Left ventricle myocardium inferior (tissue), 1 donor: ENCODE data around the gene FPR2. TPM values are rescaled to one million over a fixed set of nuclear protein-coding genes. Genes with fewer than 3 reads are reported as not detected.

Experiments
- DNase-seq: peaks from one replicate; pipeline ENCODE4 v3.0.0-alpha.2; 2020
- H3K27ac ChIP-seq: fragments of 200-600 bp; replicated peaks from 2 replicates; pipeline ENCODE4 v1.8.0; 2021
- H3K27me3 ChIP-seq: fragments of 200-600 bp; 2 replicates; pipeline ENCODE4 v1.8.0; 2021; ENCODE audit warnings: low read depth
- H3K36me3 ChIP-seq: fragments of 200-600 bp; 2 replicates; pipeline ENCODE4 v1.8.0; 2021
- H3K4me1 ChIP-seq: fragments of 200-600 bp; 2 replicates; pipeline ENCODE4 v1.8.0; 2021
- H3K4me3 ChIP-seq: fragments of 200-600 bp; 2 replicates; pipeline ENCODE4 v1.8.0; 2021; ENCODE audit warnings: mild to moderate bottlenecking, moderate library complexity
- H3K9me3 ChIP-seq: fragments of 200-600 bp; replicated peaks from 2 replicates; pipeline ENCODE4 v1.8.0; 2021
- CTCF ChIP-seq: fragments of 200-600 bp; IDR thresholded peaks from 2 replicates; pipeline ENCODE4 v1.8.0; 2021; ENCODE audit warnings: antibody characterized with exemption, mild to moderate bottlenecking, borderline replicate concordance
- intact Hi-C: fragments of 100-400 bp; cut with micrococcal nuclease; formaldehyde crosslinking; loops from one replicate; pipeline ENCODE4 v1.11.0; 2022
- total RNA-seq: library from RNA; stranded (reverse); fragmentation: NEBNext Ultra II Directional; extraction: Animal tissue kit (Norgen Biotek cat#: 25700); gene quantifications from one replicate; pipeline ENCODE4 v1.2.1, GENCODE V29; 2021
- donor health status: DM: no; HTN: yes; CAD: no; lungs with severe emphysema.

The FPR2 gene
- total RNA-seq, 1 donor from 2014 or later: 0.74 TPM

GRCh38 chr19:51798062-51798461, 37.1 kb downstream of the FPR2 start:
- peaks cover 46% of the 10 kb centered on the region for H3K4me1 ChIP-seq
- H3K4me3 ChIP-seq: peak overlapping the region; percentile 5
- intact Hi-C loops: no loop called here
- DNase-seq: no peak
- H3K9me3 ChIP-seq: peaks cover under 1% of the 10 kb centered on the region
- no peak for TF ChIP-seq CTCF
- no peaks in the 10 kb centered on the region for H3K27me3 ChIP-seq
- H3K27ac ChIP-seq: peak overlapping the region; percentile 97
- H3K36me3 ChIP-seq: no peaks in the 10 kb centered on the region

DNA sequence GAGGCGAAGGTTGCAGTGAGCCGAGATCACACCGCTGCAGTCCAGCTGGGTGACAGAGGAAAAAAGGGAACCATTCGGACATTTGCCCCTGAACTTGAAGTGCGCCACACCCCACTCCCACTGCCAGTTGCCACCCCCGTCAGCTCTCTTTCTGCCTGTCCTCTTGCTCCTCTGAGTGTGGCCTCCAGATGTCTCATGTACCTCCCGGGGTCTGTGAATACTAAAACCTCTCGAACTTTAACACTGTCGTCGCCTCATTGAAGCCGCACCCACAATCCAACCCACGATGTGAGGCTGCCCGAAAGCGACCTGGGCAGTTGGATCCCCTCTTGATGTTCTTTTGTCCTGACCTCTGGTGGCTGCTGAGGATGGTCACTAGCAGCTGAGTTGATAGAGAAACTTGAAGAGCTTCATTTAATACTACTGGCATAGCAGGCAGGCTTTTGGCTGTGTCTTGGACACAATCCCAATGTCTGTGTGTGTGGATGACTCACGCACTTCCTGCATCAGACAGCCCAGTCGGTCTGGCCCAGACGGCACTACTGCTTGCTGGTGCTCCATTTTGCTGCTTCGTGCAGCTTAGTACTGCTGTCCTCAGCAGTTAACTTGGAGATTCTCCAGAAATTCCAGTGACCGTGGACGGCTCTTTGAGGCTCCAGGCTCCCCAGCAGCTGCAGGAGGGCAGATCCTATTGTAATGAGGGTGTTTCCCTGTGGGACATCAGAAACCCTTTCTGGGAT, 38.2 kb downstream of the FPR2 start:
- peak; percentile 44 for TF ChIP-seq CTCF
- Histone ChIP-seq H3K4me3 (peak overlapping the region; percentile 39), H3K9me3 (no peaks in the 10 kb centered on the region), H3K36me3 (no peaks in the 10 kb centered on the region), H3K27ac (peak overlapping the region; percentile 97), H3K4me1 (peaks cover 58% of the 10 kb centered on the region), H3K27me3 (no peaks in the 10 kb centered on the region)
- peak; percentile 89 for DNase-seq
- intact Hi-C loops: no loop called here

DNA sequence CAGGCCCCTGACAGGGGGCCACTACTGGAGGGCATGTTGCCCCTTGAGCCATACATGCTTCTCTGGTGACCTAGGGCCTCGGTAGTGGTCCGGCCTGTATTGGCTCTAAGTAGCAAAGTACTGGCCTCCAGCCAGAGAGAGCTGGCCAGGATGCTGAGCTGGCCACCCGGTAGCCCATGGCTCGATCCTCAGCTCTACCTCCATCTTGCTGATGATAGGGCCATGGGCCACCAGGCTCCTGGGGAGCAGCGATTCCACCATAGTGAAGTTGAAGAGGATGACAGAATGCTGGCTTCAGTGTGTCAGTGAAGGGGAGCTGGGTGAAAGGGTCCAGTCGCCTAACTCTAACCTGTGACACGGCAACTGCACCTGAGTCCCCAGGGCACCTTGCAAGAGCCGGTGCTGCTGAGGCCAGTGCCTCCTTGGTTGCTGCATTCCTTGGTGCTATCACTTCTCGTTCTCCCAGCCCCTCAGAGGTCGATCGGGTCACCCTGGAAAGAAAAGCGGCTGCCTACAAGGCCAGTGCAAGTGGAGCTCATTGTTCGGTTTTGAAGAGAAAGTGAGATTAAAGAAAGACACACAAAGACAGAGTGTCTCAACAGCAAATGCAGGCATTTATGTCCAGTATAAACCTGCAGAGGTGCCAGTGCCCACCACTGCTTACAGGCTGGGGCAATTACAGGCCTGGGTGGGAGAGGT, 38.9 kb downstream of the FPR2 start:
- Histone ChIP-seq H3K27ac (peak overlapping the region; percentile 97), H3K36me3 (no peaks in the 10 kb centered on the region), H3K4me1 (peaks cover 59% of the 10 kb centered on the region), H3K27me3 (no peaks in the 10 kb centered on the region), H3K4me3 (peak overlapping the region; percentile 39), H3K9me3 (no peaks in the 10 kb centered on the region)
- DNase-seq: peak; percentile 45
- TF ChIP-seq CTCF: no peak
- intact Hi-C loops: no loop called here

DNA sequence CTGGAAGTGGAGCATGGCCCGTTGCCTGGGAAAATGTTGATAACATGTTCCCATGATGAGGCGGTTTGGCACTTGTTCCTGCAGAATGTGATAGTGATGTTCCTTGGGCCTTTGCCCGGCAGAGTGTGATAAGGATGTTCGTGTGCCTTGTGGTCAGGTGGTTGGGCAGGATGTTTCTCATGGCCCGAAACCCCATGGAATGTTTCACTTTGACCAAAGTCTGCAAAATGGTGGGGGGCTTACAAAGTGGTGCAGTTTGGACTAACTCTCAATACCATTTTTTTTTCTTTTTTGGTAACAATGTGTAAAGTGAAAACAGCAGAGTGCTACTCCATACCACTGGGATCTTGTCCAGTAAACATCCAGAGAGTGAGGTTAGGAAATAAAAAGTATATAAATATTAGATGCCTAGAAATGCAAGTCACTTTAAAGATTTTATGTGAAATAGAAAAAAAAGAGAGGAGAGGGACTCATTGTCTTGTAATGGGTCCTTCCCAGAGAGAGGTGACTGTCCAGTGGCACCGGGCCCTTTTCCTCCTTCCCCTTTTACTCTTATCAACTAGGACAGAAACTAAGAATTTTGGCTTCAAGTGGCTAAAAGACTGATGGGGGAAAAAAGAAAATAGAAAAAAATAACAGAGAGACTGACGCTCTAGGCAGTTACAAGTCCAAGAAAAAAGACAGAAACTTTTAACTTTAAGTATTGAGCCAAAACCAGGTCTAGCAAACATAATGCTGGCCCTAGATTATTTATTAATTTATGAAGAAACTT, 39.7 kb downstream of the FPR2 start:
- no peak for TF ChIP-seq CTCF
- Histone ChIP-seq H3K4me3 (peak overlapping the region; percentile 39), H3K9me3 (no peaks in the 10 kb centered on the region), H3K27me3 (no peaks in the 10 kb centered on the region), H3K27ac (peak overlapping the region; percentile 97), H3K4me1 (peaks cover 61% of the 10 kb centered on the region), H3K36me3 (no peaks in the 10 kb centered on the region)
- intact Hi-C loops: no loop called here
- peak; percentile 87 for DNase-seq

- no peak for DNase-seq
- no peaks in the 10 kb centered on the region for H3K27me3 ChIP-seq
- H3K36me3 ChIP-seq: no peaks in the 10 kb centered on the region
- H3K9me3 ChIP-seq: no peaks in the 10 kb centered on the region
- intact Hi-C loops: no loop called here
- TF ChIP-seq CTCF: no peak
- no peak overlapping the region for H3K4me3 ChIP-seq
- no peak overlapping the region for H3K27ac ChIP-seq
- peaks cover 75% of the 10 kb centered on the region for H3K4me1 ChIP-seq
Observed at GRCh38 chr19:51802775-51803174, 41.8 kb downstream of the FPR2 start.
